Right lobe of liver (tissue), 4 donors: ENCODE results near the gene PHF21B.

Experiments
- CTCF ChIP-seq, 4 donors: fragments of 200-600 bp in 3 of 4; fragments of 450-650 bp in 1 of 4; IDR thresholded peaks; one replicate each; pipeline versions ENCODE4 v1.5.1 to v1.8.0; 2016 to 2022; ENCODE audit warnings: antibody characterized with exemption in 4 of 4, mild to moderate bottlenecking in 2 of 4
- POLR2A ChIP-seq: fragments of 450-650 bp; IDR thresholded peaks from one replicate; pipeline ENCODE4 v1.6.1; 2017; ENCODE audit warnings: antibody characterized with exemption, mild to moderate bottlenecking
- donor health status: DM: no; HTN: no; CAD: no.
- donor health status: DM: no; HTN: no; CAD: no.
- donor health status: DM: no; HTN: yes; CAD: no.

GRCh38 chr22:44862281-44862680 lies 147.5 kb downstream of the PHF21B start:
- TF ChIP-seq CTCF (IDR thresholded peaks at IDR 0.05) (no peak), POLR2A (no peak)
